Measurements from ENCODE around the gene GMPS.
"Not testable (repeated sequence)": the region's sequence is repeated elsewhere in the genome, so short reads cannot be mapped to it uniquely, and the experiment has no call there.

GMPS gene

GRCh38 chr3:155870133-155870944 is at the start of gene GMPS:
Gene GMPS, plus strand, starts transcription at chr3:155870650. Its CDS starts 221 bp downstream, at chr3:155870871.
- Histone ChIP-seq H3K36me3 (peaks cover 4% of the 10 kb centered on the region; the same call in 1 of the 2 replicates), H3K27ac (peak within 1 kb of the TSS; percentile 96), H3K4me3 (peak within 1 kb of the TSS; percentile 94), H3K9me3 (no peaks in the 10 kb centered on the region), H3K4me1 (peaks cover 28% of the 10 kb centered on the region), H3K27me3 (no peaks in the 10 kb centered on the region), H4K20me1 (peaks cover 47% of the 10 kb centered on the region), H3K9ac (peak within 1 kb of the TSS; percentile 98), H3K4me2 (peak within 1 kb of the TSS; percentile 85)
- TF ChIP-seq Cebpa-rat (IDR thresholded peaks at IDR 0.05): no peak

GRCh38 chr3:155828490-155829098 is 41.9 kb upstream of the GMPS start:
- not testable (repeated sequence) for H3K9ac ChIP-seq, H4K20me1 ChIP-seq, H3K4me1 ChIP-seq, H3K9me3 ChIP-seq, H3K27me3 ChIP-seq, H3K4me2 ChIP-seq, H3K27ac ChIP-seq, H3K4me3 ChIP-seq
- peaks cover 61% of the 10 kb centered on the region for H3K36me3 ChIP-seq

GRCh38 chr3:155835341-155836071 is 34.9 kb upstream of the GMPS start:
- Histone ChIP-seq H3K9me3 (peaks cover 13% of the 10 kb centered on the region), H3K9ac (no peak overlapping the region), H3K4me2 (no peak overlapping the region), H3K4me3 (no peak overlapping the region), H3K27me3 (no peaks in the 10 kb centered on the region), H4K20me1 (no peaks in the 10 kb centered on the region), H3K36me3 (peaks cover 51% of the 10 kb centered on the region), H3K4me1 (no peaks in the 10 kb centered on the region), H3K27ac (no peak overlapping the region)
- TF ChIP-seq Cebpa-rat (IDR thresholded peaks at IDR 0.05): no peak

- no peaks in the 10 kb centered on the region for H3K9me3 ChIP-seq
- no peak overlapping the region for H3K9ac ChIP-seq
- H3K4me1 ChIP-seq: peaks cover 11% of the 10 kb centered on the region
- no peak overlapping the region for H3K4me2 ChIP-seq
- no peak overlapping the region for H3K27ac ChIP-seq
- no peaks in the 10 kb centered on the region for H3K27me3 ChIP-seq
- H3K4me3 ChIP-seq: no peak overlapping the region
- peaks cover 30% of the 10 kb centered on the region for H3K36me3 ChIP-seq
- no peak for TF ChIP-seq Cebpa-rat (IDR thresholded peaks at IDR 0.05)
- H4K20me1 ChIP-seq: peaks cover 57% of the 10 kb centered on the region
Observed at GRCh38 chr3:155843569-155843968, 26.9 kb upstream of the GMPS start.

- peaks cover 77% of the 10 kb centered on the region for H4K20me1 ChIP-seq
- no peak overlapping the region for H3K4me2 ChIP-seq
- no peak overlapping the region for H3K4me3 ChIP-seq
- no peaks in the 10 kb centered on the region for H3K9me3 ChIP-seq
- peaks cover 36% of the 10 kb centered on the region for H3K4me1 ChIP-seq
- H3K27me3 ChIP-seq: no peaks in the 10 kb centered on the region
- H3K9ac ChIP-seq: no peak overlapping the region
- H3K36me3 ChIP-seq: peaks cover 39% of the 10 kb centered on the region
- H3K27ac ChIP-seq: no peak overlapping the region
- TF ChIP-seq Cebpa-rat (IDR thresholded peaks at IDR 0.05): no peak
Observed at GRCh38 chr3:155846119-155846518, 24.3 kb upstream of the GMPS start.

- H3K27ac ChIP-seq: no peak overlapping the region
- peaks cover 87% of the 10 kb centered on the region for H4K20me1 ChIP-seq
- H3K4me1 ChIP-seq: peaks cover 55% of the 10 kb centered on the region
- H3K4me3 ChIP-seq: no peak overlapping the region
- H3K27me3 ChIP-seq: no peaks in the 10 kb centered on the region
- peaks cover 33% of the 10 kb centered on the region for H3K36me3 ChIP-seq
- no peak overlapping the region for H3K9ac ChIP-seq
- no peaks in the 10 kb centered on the region for H3K9me3 ChIP-seq
- peak overlapping the region; percentile 5; the same call in 1 of the 2 replicates for H3K4me2 ChIP-seq
- TF ChIP-seq Cebpa-rat (IDR thresholded peaks at IDR 0.05): no peak
Observed at GRCh38 chr3:155847993-155848392, 22.5 kb upstream of the GMPS start.

GRCh38 chr3:155849404-155849803 is 21.0 kb upstream of the GMPS start:
- not testable (repeated sequence) for H3K27me3 ChIP-seq, H3K27ac ChIP-seq, H3K9me3 ChIP-seq, H3K9ac ChIP-seq, H3K4me3 ChIP-seq
- Histone ChIP-seq H3K4me1 (peaks cover 59% of the 10 kb centered on the region), H4K20me1 (peaks cover 83% of the 10 kb centered on the region), H3K4me2 (peak overlapping the region; percentile 98), H3K36me3 (peaks cover 33% of the 10 kb centered on the region)

GRCh38 chr3:155852341-155852740 is 18.1 kb upstream of the GMPS start:
- Histone ChIP-seq H3K9me3 (no peaks in the 10 kb centered on the region), H3K4me2 (peak overlapping the region; percentile 98), H3K4me1 (peaks cover 58% of the 10 kb centered on the region), H3K27me3 (no peaks in the 10 kb centered on the region), H3K9ac (peak overlapping the region; percentile 90), H3K4me3 (peak overlapping the region; percentile 88), H3K27ac (peak overlapping the region; percentile 39), H4K20me1 (peaks cover 61% of the 10 kb centered on the region), H3K36me3 (peaks cover 19% of the 10 kb centered on the region)
- TF ChIP-seq Cebpa-rat (IDR thresholded peaks at IDR 0.05): no peak

- H3K27ac ChIP-seq: peak overlapping the region; percentile 82
- H3K9ac ChIP-seq: peak overlapping the region; percentile 90
- H4K20me1 ChIP-seq: peaks cover 50% of the 10 kb centered on the region
- no peaks in the 10 kb centered on the region for H3K9me3 ChIP-seq
- H3K4me2 ChIP-seq: peak overlapping the region; percentile 98
- no peak for TF ChIP-seq Cebpa-rat (IDR thresholded peaks at IDR 0.05)
- H3K4me3 ChIP-seq: peak overlapping the region; percentile 88
- peaks cover 53% of the 10 kb centered on the region for H3K4me1 ChIP-seq
- no peaks in the 10 kb centered on the region for H3K27me3 ChIP-seq
- H3K36me3 ChIP-seq: peaks cover 10% of the 10 kb centered on the region; the same call in 1 of the 2 replicates
Observed at GRCh38 chr3:155853214-155854140, 17.0 kb upstream of the GMPS start.
